K562 (cell line): ENCODE results near the gene DIS3L2. TPM values are rescaled to one million over a fixed set of nuclear protein-coding genes. Genes with fewer than 3 reads are reported as not detected.
A peak's percentile ranks its signal among the peaks of the same experiment; 100 is the strongest.

Source experiments
- ATAC-seq: fragments of 200-7000 bp; cut with Tn5 transposase; 3 replicates; pipeline ENCODE4 v1.9.1; 2020; ENCODE audit warnings: moderate library complexity
- BruUV-seq: library from RNA; stranded (reverse); fragments of 400-500 nt; replicated peaks from 2 replicates; lab custom pipeline; 2021; lab: Mats Ljungman, UMichigan
- CTCF ChIA-PET: fragments of 300-600 bp; formaldehyde crosslinking; extraction: SDS; loops from one replicate; lab custom pipeline; 2021; ENCODE audit warnings: low intra/inter-chr PET ratio; lab: Yijun Ruan, JAX
- POLR2A ChIA-PET: fragments of 300-600, 350-650 bp; sonication (Branson Sonifier 250); formaldehyde crosslinking; extraction: SDS; loops from one replicate; lab custom pipeline; 2021; ENCODE audit warnings: antibody characterized with exemption, inconsistent platforms; lab: Yijun Ruan, JAX
- DNase-seq, 4 experiments: peaks; one replicate each; pipeline versions ENCODE4 v3.0.0 to v3.0.0-alpha.2; 2011 to 2018; ENCODE audit warnings: low spot score in 3 of 4, mixed read lengths in 3 of 4; ENCODE audit errors: extremely low read depth in 1 of 4
- FAIRE-seq: peaks from 2 replicates; lab custom pipeline; 2011; peaks lifted over from hg19 to GRCh38; lab: Jason Lieb, UNC
- H2AFZ ChIP-seq: 2 replicates; pipeline ENCODE4 v1.6.0; 2011; ENCODE audit warnings: low read depth, low read length, control low read depth, inconsistent platforms
- H3K27ac ChIP-seq: fragments of 200-600 bp; 3 replicates; pipeline ENCODE4 v1.8.0; 2011; ENCODE audit warnings: low read depth, mild to moderate bottlenecking, control low read depth, inconsistent platforms, low read length, moderate library complexity, mixed read lengths; ENCODE audit errors: extremely low read depth
- H3K27me3 ChIP-seq, 2 experiments: fragments of 300-600 bp in 1 of 2; 2 replicates in 1 of 2; 3 replicates in 1 of 2; pipeline versions ENCODE4 v1.6.0 to v1.8.0; 2011; ENCODE audit warnings: inconsistent platforms in 2 of 2, low read length in 2 of 2, mild to moderate bottlenecking in 1 of 2, mixed read lengths in 1 of 2, moderate library complexity in 1 of 2; ENCODE audit not compliant: control insufficient read depth in 2 of 2, insufficient read depth in 2 of 2
- H3K36me3 ChIP-seq: fragments of 300-600 bp; 3 replicates; pipeline ENCODE4 v1.8.0; 2011; ENCODE audit warnings: mild to moderate bottlenecking, low read length, inconsistent platforms; ENCODE audit not compliant: control insufficient read depth, insufficient read depth
- H3K4me1 ChIP-seq, 2 experiments: fragments of 200-600 bp in 1 of 2; replicated peaks in 1 of 2; 2 replicates in 1 of 2; 3 replicates in 1 of 2; pipeline versions ENCODE4 v1.5.1 to v1.8.0; 2011; ENCODE audit warnings: inconsistent platforms in 2 of 2, low read length in 2 of 2, mild to moderate bottlenecking in 1 of 2, mixed read lengths in 1 of 2, moderate library complexity in 1 of 2; ENCODE audit not compliant: control insufficient read depth in 2 of 2, insufficient read depth in 2 of 2
- H3K4me2 ChIP-seq: 2 replicates; pipeline ENCODE4 v1.6.1; 2011; ENCODE audit warnings: low read length, control low read depth, inconsistent platforms, mixed read lengths; ENCODE audit not compliant: insufficient read depth
- H3K4me3 ChIP-seq: fragments of 200-600 bp; sonication (generic), shearing (Covaris generic); 2 replicates; pipeline ENCODE4 v1.5.1; 2016; ENCODE audit warnings: control low read depth, inconsistent platforms
- H3K79me2 ChIP-seq: fragments of 200-600 bp; 3 replicates; pipeline ENCODE4 v1.8.0; 2011; ENCODE audit warnings: low read length, inconsistent platforms; ENCODE audit not compliant: control insufficient read depth, insufficient read depth
- H3K9ac ChIP-seq, 2 experiments: 2 replicates each; pipeline versions ENCODE4 v1.6.0 to v1.6.1; 2011; ENCODE audit warnings: low read depth in 2 of 2, low read length in 2 of 2, control low read depth in 1 of 2, inconsistent platforms in 1 of 2, mild to moderate bottlenecking in 1 of 2, mixed read lengths in 1 of 2; ENCODE audit not compliant: insufficient read depth in 1 of 2
- H3K9me1 ChIP-seq: one replicate; pipeline ENCODE4 v1.6.0; 2011; ENCODE audit warnings: inconsistent platforms, mild to moderate bottlenecking, low read length, moderate library complexity; ENCODE audit not compliant: control insufficient read depth, insufficient read depth
- H3K9me3 ChIP-seq: replicated peaks from 2 replicates; pipeline ENCODE4 v1.5.1; 2011; ENCODE audit warnings: low read depth, low read length, inconsistent platforms; ENCODE audit not compliant: control insufficient read depth, insufficient read depth
- H4K20me1 ChIP-seq: replicated peaks from 2 replicates; pipeline ENCODE4 v1.6.1; 2011; ENCODE audit warnings: low read length, inconsistent platforms, mixed read lengths; ENCODE audit not compliant: control insufficient read depth, insufficient read depth
- CEBPG ChIP-seq, 3 experiments: fragments of 200-800 bp in 1 of 3; sonication (Bioruptor generic) in 1 of 3; sonication (generic) in 1 of 3; formaldehyde crosslinking in 1 of 3; IDR thresholded peaks in 2 of 3; conservative IDR thresholded peaks in 1 of 3; 2 replicates each; pipeline versions ENCODE4 v1.6.1 to v1.8.0; 2016 to 2022; ENCODE audit warnings: missing compliant biosample characterization in 2 of 3, missing genetic modification characterization in 2 of 3, mild to moderate bottlenecking in 1 of 3, missing genetic modification reagents in 1 of 3
- COPS2 ChIP-seq: fragments of 450-650 bp; conservative IDR thresholded peaks from 2 replicates; pipeline ENCODE4 v1.6.1; 2016; ENCODE audit warnings: mild to moderate bottlenecking, moderate library complexity
- CSDE1 ChIP-seq, 2 experiments: fragments of 450-650 bp; IDR thresholded peaks; 2 replicates each; pipeline ENCODE4 v1.6.1; 2016; ENCODE audit warnings: mild to moderate bottlenecking in 1 of 2
- OTX1 ChIP-seq: fragments of 450-650 bp; formaldehyde crosslinking; IDR thresholded peaks from 2 replicates; pipeline ENCODE4 v1.4.0; 2022; ENCODE audit warnings: mild to moderate bottlenecking
- PCBP2 ChIP-seq: fragments of 200-400 bp; formaldehyde crosslinking; IDR thresholded peaks from 2 replicates; pipeline ENCODE4 v1.6.1; 2018; ENCODE audit warnings: low read length, low read depth, mild to moderate bottlenecking, moderate library complexity; ENCODE audit not compliant: poor library complexity, severe bottlenecking
- ZBTB34 ChIP-seq: fragments of 250-450 bp; sonication (Bioruptor Pico); IDR thresholded peaks from 2 replicates; pipeline ENCODE4 v1.8.0; 2021; ENCODE audit warnings: mild to moderate bottlenecking, moderate library complexity
- ZNF444 ChIP-seq: fragments of 250-450 bp; sonication (Bioruptor Pico); IDR thresholded peaks from 2 replicates; pipeline ENCODE4 v1.4.0; 2020; ENCODE audit warnings: mild to moderate bottlenecking, moderate library complexity
- WGBS: fragments of 100-300 bp; shearing (Covaris generic); methylation state at CpG from one replicate; pipeline ENCODE4 v1.1.6; 2016; ENCODE audit warnings: low coverage, mixed read lengths; ENCODE audit not compliant: insufficient coverage; ENCODE audit errors: missing lambda C conversion rate; 5-methylcytosine and 5-hydroxymethylcytosine counted together
- in situ Hi-C: fragments of 300-500 bp; cut with MboI; formaldehyde crosslinking; loops from 4 replicates; pipeline ENCODE4 v1.15.0; 2018; ENCODE audit warnings: inconsistent platforms, mixed read lengths
- intact Hi-C: fragments of 100-400 bp; cut with micrococcal nuclease; formaldehyde crosslinking; loops from 2 replicates; pipeline ENCODE4 v1.14.2; 2022
- polyA plus RNA-seq, 8 experiments: library from polyadenylated mRNA; depleted of rRNA in 4 of 8; stranded (reverse) in 5 of 8; unstranded in 3 of 8; fragments of >200 nt; fragmentation: Nextera tagmentation in 2 of 8; fragmentation: Illumina TruSeq in 1 of 8; extraction: Ambion mirVana in 2 of 8; extraction: Trizol in 1 of 8; gene quantifications; 2 replicates each; pipeline versions ENCODE4 v1.2.1 to v1.2.3, GENCODE V29; 2011 to 2014; ENCODE audit warnings: inconsistent platforms in 1 of 8, missing spikeins in 1 of 8
- total RNA-seq, 7 experiments: library from RNA; depleted of rRNA in 6 of 7; stranded (reverse); fragments of >200 nt in 6 of 7; fragmentation: Illumina TruSeq in 2 of 7; extraction: Trizol in 2 of 7; gene quantifications; 2 replicates each; pipeline versions ENCODE4 v1.2.1 to v1.2.3, GENCODE V29; 2011 to 2021; ENCODE audit warnings: low replicate concordance in 1 of 7

Gene DIS3L2
- total and polyA plus RNA-seq, 9 of the 15 experiments (the other 6 are each of a cell fraction or from before 2014, with no cell fraction given) = 1.5 to 19.2 (median 11.2) TPM

- Histone ChIP-seq H2AFZ (no peak overlapping the region), H3K9me3 (no peaks in the 10 kb centered on the region), H3K9ac (no peak overlapping the region), H3K27ac (no peak overlapping the region), H3K4me2 (no peak overlapping the region), H3K79me2 (no peaks in the 10 kb centered on the region), H3K4me1 (no peaks in the 10 kb centered on the region), H3K9me1 (no peaks in the 10 kb centered on the region), H3K27me3 (no peaks in the 10 kb centered on the region), H3K4me3 (no peak overlapping the region), H4K20me1 (no peaks in the 10 kb centered on the region), H3K36me3 (no peaks in the 10 kb centered on the region)
- POLR2A ChIA-PET = interaction anchor here (0.6 kb wide), 1 partner anchor 441 kb away, joined by 3 read pairs; no protein-coding TSS in a partner anchor
- ATAC-seq (no peak), FAIRE-seq (no peak), DNase-seq (no peak)
- no TSS peak for BruUV-seq
- TF ChIP-seq COPS2 (no peak), OTX1 (CRISPR knock-in tag) (no peak), CSDE1 (IDR thresholded peaks at IDR 0.05) (no peak), ZNF444 (CRISPR knock-in tag) (no peak), CEBPG (CRISPR knock-in tag; IDR thresholded peaks at IDR 0.05) (no peak), CEBPG (tag; conservative IDR thresholded peaks at IDR 0.05 in 1 of 2, IDR thresholded peaks at IDR 0.05 in 1 of 2) (peak; percentile 10 to 39; a peak in 2 of 4 replicates)
- in situ Hi-C loops = no loop called here
- WGBS = 46% methylated on average over 1 of the region's 1 CpG
- CTCF ChIA-PET = no interaction called here
- intact Hi-C loops = no loop called here
Measured at GRCh38 chr2:232225895-232226294, 264.4 kb downstream of the DIS3L2 start.

GRCh38 chr2:232228332-232228731, 266.8 kb downstream of the DIS3L2 start:
- no peak for ATAC-seq
- CTCF ChIA-PET = no interaction called here
- no peak for DNase-seq
- Histone ChIP-seq H3K79me2 (no peaks in the 10 kb centered on the region), H2AFZ (no peak overlapping the region), H3K4me2 (no peak overlapping the region), H3K4me1 (no peaks in the 10 kb centered on the region), H3K4me3 (no peak overlapping the region), H3K9ac (no peak overlapping the region), H4K20me1 (no peaks in the 10 kb centered on the region), H3K27me3 (no peaks in the 10 kb centered on the region), H3K36me3 (no peaks in the 10 kb centered on the region), H3K9me3 (no peaks in the 10 kb centered on the region), H3K9me1 (no peaks in the 10 kb centered on the region), H3K27ac (no peak overlapping the region)
- no peak for TF ChIP-seq PCBP2
- TF ChIP-seq ZBTB34 = no peak
- in situ Hi-C loops (no loop called here), intact Hi-C loops (no loop called here)
- WGBS = 90% methylated on average over 4 of the region's 4 CpGs
- POLR2A ChIA-PET = interaction anchor here (0.7 to 1.0 kb wide), 2 partner anchors 11 to 300 kb away, joined by 3 to 4 read pairs; no protein-coding TSS in a partner anchor
- no peak for FAIRE-seq
- no TSS peak for BruUV-seq
